HFF-Myc (cell line): ENCODE data around the gene PRKCE.

Experiments
- DNase-seq: peaks from one replicate; pipeline ENCODE4 v3.0.0-alpha.2; 2011; ENCODE audit warnings: low read depth; ENCODE audit errors: extremely low read depth
- H3K4me3 ChIP-seq: replicated peaks from 2 replicates; pipeline ENCODE4 v1.5.1; 2011; ENCODE audit warnings: low read depth, mild to moderate bottlenecking, control low read depth, low read length
- TF ChIP-seq, protein P1 (sequence below): IDR thresholded peaks from 2 replicates; pipeline ENCODE4 v1.5.1; 2012; ENCODE audit warnings: mild to moderate bottlenecking, low read depth, low read length, control low read depth; ENCODE audit errors: missing control alignments

The PRKCE gene

DNA sequence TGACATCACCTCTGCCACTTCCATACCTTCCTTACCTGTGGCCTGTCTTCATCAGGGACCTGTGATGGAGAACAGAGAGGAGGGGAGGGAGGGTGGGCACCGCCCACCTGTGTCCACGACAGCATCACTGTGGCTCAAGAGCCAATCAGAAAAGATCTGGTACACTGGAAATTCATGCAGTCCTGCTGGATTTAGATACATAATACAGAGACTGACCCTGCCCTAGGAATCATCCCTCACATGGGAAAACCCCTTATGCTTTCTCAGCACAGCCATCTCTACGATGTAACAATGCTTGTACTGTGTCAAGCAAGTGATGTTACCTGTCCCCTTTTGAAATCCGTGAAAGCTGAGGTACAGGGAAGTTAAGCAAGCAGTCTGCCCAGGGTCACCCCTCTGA, 500.1 kb downstream of the PRKCE start:
- H3K4me3 ChIP-seq: no peak overlapping the region
- no peak for DNase-seq
- TF ChIP-seq, protein P1, sequence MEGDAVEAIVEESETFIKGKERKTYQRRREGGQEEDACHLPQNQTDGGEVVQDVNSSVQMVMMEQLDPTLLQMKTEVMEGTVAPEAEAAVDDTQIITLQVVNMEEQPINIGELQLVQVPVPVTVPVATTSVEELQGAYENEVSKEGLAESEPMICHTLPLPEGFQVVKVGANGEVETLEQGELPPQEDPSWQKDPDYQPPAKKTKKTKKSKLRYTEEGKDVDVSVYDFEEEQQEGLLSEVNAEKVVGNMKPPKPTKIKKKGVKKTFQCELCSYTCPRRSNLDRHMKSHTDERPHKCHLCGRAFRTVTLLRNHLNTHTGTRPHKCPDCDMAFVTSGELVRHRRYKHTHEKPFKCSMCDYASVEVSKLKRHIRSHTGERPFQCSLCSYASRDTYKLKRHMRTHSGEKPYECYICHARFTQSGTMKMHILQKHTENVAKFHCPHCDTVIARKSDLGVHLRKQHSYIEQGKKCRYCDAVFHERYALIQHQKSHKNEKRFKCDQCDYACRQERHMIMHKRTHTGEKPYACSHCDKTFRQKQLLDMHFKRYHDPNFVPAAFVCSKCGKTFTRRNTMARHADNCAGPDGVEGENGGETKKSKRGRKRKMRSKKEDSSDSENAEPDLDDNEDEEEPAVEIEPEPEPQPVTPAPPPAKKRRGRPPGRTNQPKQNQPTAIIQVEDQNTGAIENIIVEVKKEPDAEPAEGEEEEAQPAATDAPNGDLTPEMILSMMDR: no peak

DNA sequence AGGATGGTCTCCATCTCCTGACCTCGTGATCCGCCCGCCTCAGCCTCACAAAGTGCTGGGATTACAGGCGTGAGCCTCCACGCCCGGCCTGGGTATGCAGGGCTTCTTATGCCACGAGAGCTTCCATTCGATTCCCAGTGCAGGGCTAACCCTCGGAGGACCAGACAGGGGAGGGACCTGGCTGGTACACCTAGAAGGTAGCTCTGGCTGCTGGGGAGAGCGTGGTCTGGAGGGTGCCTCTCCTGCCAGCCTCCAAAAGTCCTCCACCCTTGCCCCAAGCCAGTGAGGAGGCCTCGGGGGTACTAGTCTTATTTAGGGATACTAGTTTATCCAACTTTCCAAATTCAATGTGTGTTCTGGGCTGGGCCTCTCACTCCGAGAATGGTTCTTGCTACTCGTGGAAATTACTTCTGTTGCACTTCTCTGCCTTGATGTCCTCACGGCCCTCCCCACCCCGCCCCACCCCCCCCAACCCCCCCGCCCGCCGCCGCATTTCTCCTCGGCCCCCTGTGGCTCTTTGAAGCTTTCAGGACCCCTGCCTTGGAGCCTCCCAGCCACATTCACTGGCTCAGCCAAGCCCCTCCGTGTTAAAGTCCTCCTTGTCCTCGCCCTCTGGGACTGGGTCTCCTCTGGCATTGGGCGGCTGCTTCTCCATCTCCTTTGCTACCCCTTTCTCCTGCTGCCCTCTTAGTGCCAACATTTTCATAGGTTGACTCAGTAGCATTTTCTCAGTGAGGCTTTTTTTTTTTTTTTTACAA, 502.7 kb downstream of the PRKCE start:
- TF ChIP-seq, protein P1: no peak
- no peak for DNase-seq
- no peak overlapping the region for H3K4me3 ChIP-seq

DNA sequence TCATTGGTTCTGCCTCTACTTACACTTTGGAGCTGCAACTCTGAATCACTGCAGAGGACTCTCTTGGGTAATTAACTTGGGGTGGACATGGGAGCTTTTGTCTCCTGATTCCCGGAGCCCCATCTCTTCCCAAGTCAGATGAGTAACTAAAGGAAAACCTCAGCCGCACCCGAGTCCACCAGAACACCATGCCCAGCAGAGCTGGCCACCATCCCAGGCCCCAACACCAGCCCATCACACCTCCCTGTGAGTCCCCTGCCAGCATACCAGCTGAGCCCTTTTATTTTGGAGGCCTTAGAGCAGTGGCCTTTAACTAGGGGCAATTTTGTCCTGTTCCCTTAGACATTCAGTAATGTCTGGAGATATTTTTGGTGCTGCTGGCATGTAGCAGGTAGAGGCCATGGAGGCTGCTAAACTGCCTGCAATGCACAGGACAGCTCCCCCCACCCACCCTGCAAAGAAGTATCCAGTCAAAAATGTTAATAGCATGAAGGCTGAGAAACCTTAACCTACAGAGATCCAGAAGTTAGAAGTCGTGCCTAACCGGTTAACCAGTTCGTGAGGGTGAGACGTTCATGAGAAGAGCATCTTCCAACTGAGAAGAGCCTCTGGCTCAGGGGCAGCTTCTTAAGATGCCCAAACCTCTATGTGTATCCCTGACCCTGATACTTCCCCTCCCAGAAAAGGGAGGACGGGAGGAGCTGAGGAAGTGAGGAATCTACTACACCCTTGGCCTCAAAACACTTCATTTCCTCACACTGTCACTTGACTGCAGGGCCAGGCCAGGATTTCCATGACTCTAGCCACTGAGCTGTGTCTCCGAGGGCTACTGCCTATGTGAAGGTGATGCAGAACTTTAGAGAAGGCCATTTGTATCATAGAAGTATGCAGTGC, 505.8 kb downstream of the PRKCE start:
- no peak for DNase-seq
- TF ChIP-seq, protein P1: no peak

DNA sequence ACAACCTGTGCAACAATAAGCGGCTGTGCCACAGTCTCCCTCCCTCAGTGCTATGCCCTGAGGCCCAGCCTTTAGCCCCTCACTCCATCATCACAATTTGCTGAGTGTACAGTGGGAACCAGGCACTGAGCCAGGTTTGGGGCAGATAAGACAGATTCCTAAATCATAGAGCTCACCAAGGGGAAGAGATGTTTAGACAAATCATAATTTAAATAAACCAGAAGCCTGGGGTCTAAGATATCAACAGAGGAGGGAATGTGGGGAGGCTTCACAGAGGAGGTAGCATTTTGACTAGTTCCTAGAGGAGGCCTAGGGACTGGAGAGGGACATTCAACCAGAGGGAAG, 506.5 kb downstream of the PRKCE start:
- no peak for DNase-seq
- TF ChIP-seq, protein P1: no peak
- H3K4me3 ChIP-seq: no peak overlapping the region

More for the DNA sequence above, 505.8 kb downstream of the PRKCE start:
- no peak overlapping the region for H3K4me3 ChIP-seq

DNA sequence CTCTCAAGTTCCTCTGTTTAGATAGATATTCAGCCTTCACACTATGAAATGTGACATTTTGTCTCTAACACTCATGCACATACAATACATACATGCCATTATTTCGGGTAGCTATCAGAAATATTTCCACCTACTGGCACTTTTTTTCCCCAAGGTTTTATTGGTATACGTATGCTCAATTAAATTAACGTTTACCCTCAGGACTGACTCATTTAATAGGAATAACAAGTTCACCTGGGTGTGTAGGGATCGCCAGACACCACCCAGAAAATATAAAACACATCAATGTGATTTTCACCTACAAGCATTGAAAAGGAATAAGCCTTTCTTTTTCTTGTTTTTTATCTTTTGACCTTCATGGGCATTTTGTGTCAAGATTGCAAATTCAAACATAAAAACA, 507.2 kb downstream of the PRKCE start:
- H3K4me3 ChIP-seq: no peak overlapping the region
- TF ChIP-seq, protein P1: no peak
- no peak for DNase-seq

DNA sequence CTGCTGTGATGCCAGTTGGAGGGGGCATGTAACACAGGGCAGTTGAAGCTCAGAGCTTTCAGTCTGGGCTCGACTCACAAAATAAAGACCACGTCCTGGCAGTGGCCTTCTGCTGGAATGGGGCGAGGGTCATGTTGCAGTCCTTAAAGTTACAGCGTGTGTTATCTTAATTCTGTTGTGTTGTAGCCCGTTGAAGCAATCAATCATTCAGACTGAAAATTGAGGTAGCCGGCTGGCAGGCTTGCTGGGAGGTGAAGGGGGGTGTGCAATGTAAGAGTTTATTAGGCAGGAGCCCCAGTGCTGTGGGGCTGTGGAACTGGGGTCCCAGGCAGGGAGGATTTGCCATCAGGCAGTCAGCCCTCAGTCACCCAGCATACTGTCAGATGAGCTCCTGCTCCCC, 508.9 kb downstream of the PRKCE start:
- no peak for DNase-seq
- H3K4me3 ChIP-seq: no peak overlapping the region
- TF ChIP-seq, protein P1: no peak
